Femur (tissue), 1 donor: Measurements from ENCODE around the gene RAB1B.
A peak's percentile ranks its signal among the peaks of the same experiment; 100 is the strongest.

Experiments used
- DNase-seq: peaks from one replicate; pipeline ENCODE4 v3.0.0-alpha.2; 2017

The RAB1B gene

GRCh38 chr11:66285250-66285947, 17.0 kb downstream of the RAB1B start:
- DNase-seq, result peak; percentile 49

- peak; percentile 24 for DNase-seq
These were observed 18.3 kb downstream of the RAB1B start for GRCh38 chr11:66286699-66287098.

- peak; percentile 26 for DNase-seq
These were observed 18.9 kb downstream of the RAB1B start for GRCh38 chr11:66287211-66287888.

GRCh38 chr11:66287889-66288670, 19.6 kb downstream of the RAB1B start:
- DNase-seq, result peak; percentile 48

GRCh38 chr11:66288671-66289547, 20.5 kb downstream of the RAB1B start, which contains the start of gene YIF1A:
Gene YIF1A (minus strand): TSS chr11:66289143. CDS start chr11:66288985, 158 bp downstream.
- peak; percentile 100 for DNase-seq

GRCh38 chr11:66289548-66290329, 21.3 kb downstream of the RAB1B start:
- DNase-seq, result peak; percentile 91

GRCh38 chr11:66290330-66290621, 21.8 kb downstream of the RAB1B start:
- DNase-seq, result no peak

- no peak for DNase-seq
These were observed 22.9 kb downstream of the RAB1B start for GRCh38 chr11:66291303-66291705.

- DNase-seq, result peak; percentile 25
These were observed 23.5 kb downstream of the RAB1B start, which contains the start of gene TMEM151A for GRCh38 chr11:66291706-66292542. Gene TMEM151A (plus strand): TSS chr11:66291894. CDS start chr11:66292014, 120 bp downstream.

- DNase-seq, result no peak
These were observed 24.3 kb downstream of the RAB1B start for GRCh38 chr11:66292543-66293332.

- no peak for DNase-seq
These were observed 24.9 kb downstream of the RAB1B start for GRCh38 chr11:66293352-66293751.

- no peak for DNase-seq
These were observed 25.6 kb downstream of the RAB1B start for GRCh38 chr11:66293777-66294625.

GRCh38 chr11:66294626-66295620, 26.5 kb downstream of the RAB1B start:
- DNase-seq, result no peak

- no peak for DNase-seq
These were observed 29.2 kb downstream of the RAB1B start for GRCh38 chr11:66297610-66298009.

GRCh38 chr11:66299186-66299585, 30.7 kb downstream of the RAB1B start:
- no peak for DNase-seq

- DNase-seq, result no peak
These were observed 34.2 kb downstream of the RAB1B start for GRCh38 chr11:66302656-66303055.

GRCh38 chr11:66309475-66309874, 41.0 kb downstream of the RAB1B start:
- DNase-seq, result no peak

GRCh38 chr11:66310324-66310723, 41.9 kb downstream of the RAB1B start:
- DNase-seq, result no peak
